Activated CD4-positive, alpha-beta T cell treated with anti-CD3 and anti-CD28 coated beads, Interleukin-2, amount 10 ng/mL, durations not matched to agents 24 days and 14 days (primary cell): ENCODE results near the gene PLD3. TPM values are rescaled to one million over a fixed set of nuclear protein-coding genes. Genes with fewer than 3 reads are reported as not detected.

Experiments
- DNase-seq: peaks from one replicate; pipeline ENCODE4 v3.0.0; 2022
- H3K27ac Mint-ChIP-seq: one replicate; pipeline ENCODE4 v1.8.0; 2022; ENCODE audit warnings: mild to moderate bottlenecking, mixed read lengths
- H3K27me3 Mint-ChIP-seq: one replicate; pipeline ENCODE4 v1.8.0; 2022; ENCODE audit warnings: mixed read lengths
- H3K36me3 Mint-ChIP-seq: one replicate; pipeline ENCODE4 v1.8.0; 2022; ENCODE audit warnings: low read depth, mild to moderate bottlenecking, mixed read lengths
- H3K4me1 Mint-ChIP-seq: one replicate; pipeline ENCODE4 v1.8.0; 2021; ENCODE audit warnings: mixed read lengths
- H3K4me3 Mint-ChIP-seq: one replicate; pipeline ENCODE4 v1.8.0; 2022; ENCODE audit warnings: mild to moderate bottlenecking, moderate library complexity, mixed read lengths
- H3K9me3 Mint-ChIP-seq: one replicate; pipeline ENCODE4 v1.8.0; 2021; ENCODE audit warnings: mixed read lengths
- intact Hi-C: fragments of 100-400 bp; cut with micrococcal nuclease; formaldehyde crosslinking; loops from one replicate; pipeline ENCODE4 v1.15.1; 2023
- total RNA-seq: library from RNA; stranded (reverse); gene quantifications from 2 replicates; pipeline ENCODE4 v1.2.3, GENCODE V29; 2022

Gene PLD3
- total RNA-seq, 1 donor from 2014 or later, result 52.2 TPM

DNA sequence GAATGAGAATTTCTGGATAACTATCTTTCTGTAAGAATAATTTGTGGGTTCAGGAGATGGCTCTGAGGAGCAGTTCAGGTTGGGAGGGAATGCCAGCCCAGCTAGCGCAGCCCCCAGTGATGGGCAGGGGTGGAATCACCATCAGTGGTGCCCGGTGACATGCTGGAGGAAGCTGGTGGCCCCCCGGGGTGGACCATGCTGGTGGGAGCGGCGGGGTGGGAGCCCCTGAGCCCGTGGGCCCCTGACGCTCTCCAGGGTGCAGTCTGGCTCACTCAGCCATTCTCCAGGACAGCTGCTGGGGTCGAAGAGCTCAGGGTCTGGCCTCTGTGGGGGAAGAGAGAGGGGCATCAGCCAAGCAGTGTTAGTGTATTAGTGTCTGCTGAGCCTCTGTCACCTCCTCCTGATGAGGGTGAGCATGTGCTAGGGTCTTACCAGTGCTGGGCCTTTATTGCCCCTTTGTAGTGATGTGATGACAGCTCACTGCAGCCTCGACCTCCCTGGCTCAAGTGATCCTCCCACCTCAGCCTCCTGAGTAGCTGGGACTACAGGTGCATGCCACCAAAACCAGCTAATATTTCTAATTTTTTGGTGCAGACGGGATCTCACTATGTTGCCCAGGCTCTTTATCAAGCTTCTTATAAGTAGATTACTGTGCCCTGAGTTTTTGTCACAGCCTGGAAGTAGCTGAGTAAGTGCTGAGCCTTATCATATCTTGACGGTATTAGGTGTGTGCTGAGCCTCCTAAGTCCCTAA lies 31.1 kb downstream of the PLD3 start:
- no peaks in the 10 kb centered on the region for H3K36me3 Mint-ChIP-seq
- no peak overlapping the region for H3K4me3 Mint-ChIP-seq
- no peak for DNase-seq
- intact Hi-C loops, result no loop called here
- H3K9me3 Mint-ChIP-seq, result no peaks in the 10 kb centered on the region
- H3K27me3 Mint-ChIP-seq, result no peaks in the 10 kb centered on the region
- no peak overlapping the region for H3K27ac Mint-ChIP-seq
- H3K4me1 Mint-ChIP-seq, result peaks cover 5% of the 10 kb centered on the region

DNA sequence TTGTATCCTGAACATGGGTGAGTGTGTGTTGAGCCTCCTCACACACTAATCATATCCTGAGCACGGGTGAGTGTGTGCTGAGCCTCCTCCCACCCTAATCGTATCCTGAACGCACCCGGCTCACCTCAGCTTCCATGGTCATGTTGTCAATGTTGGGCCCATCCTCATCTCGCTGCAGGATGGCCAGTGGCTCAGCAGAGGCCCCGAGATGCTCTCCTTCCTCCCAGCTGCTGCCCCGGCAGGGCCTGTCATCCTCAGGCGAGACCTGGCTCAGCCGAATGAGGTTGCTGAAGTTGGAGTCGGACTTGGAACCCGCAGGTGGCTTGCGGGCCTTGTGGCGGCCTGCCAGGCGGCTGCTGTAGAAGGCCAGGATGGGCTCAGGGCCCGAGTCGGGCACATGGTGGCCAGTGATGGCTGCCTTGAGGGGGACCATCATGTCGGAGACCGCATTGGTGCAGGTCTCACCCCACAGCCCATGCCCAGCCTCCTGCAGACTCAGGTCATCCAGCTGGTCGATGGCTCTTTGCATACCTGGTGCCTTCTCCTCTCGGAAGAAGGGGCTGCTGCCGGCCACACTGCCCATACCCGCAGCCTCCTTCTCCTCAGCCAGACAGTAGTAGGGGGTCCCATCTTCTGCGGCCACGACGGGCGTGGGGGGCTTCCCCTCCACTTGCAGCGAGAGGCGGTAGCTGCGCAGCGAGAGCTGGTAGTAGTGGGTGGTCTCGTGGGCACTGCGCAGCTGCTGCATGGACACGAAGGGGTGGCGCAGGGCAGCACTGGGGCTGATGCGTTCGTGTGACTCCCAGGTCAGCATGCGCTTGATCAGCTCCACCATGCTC lies 31.9 kb downstream of the PLD3 start:
- no peaks in the 10 kb centered on the region for H3K36me3 Mint-ChIP-seq
- no peaks in the 10 kb centered on the region for H3K27me3 Mint-ChIP-seq
- no peak overlapping the region for H3K4me3 Mint-ChIP-seq
- intact Hi-C loops, result no loop called here
- DNase-seq, result no peak
- H3K27ac Mint-ChIP-seq, result no peak overlapping the region
- no peaks in the 10 kb centered on the region for H3K4me1 Mint-ChIP-seq
- H3K9me3 Mint-ChIP-seq, result no peaks in the 10 kb centered on the region

DNA sequence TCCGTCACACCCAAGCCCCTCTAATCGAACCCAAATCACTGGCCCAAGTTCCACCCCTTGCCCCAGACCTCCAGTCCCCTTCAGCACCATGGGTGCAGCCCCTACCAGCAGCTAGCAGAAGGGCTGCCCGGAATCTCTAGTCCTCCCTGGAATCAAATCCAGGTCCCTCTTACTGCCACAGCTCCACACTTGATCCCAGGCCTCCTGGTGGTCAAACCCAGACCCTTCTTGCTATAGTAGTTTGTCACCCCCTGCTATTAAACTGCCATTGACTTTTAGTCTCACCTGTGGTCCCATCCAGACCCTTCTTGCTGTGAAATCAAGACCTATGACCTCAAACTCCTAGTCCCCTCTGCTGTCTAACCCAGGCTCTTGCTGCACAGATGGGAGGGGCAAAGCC lies 32.8 kb downstream of the PLD3 start:
- intact Hi-C loops, result no loop called here
- H3K27ac Mint-ChIP-seq, result no peak overlapping the region
- no peak overlapping the region for H3K4me3 Mint-ChIP-seq
- H3K27me3 Mint-ChIP-seq, result no peaks in the 10 kb centered on the region
- no peaks in the 10 kb centered on the region for H3K4me1 Mint-ChIP-seq
- H3K9me3 Mint-ChIP-seq, result no peaks in the 10 kb centered on the region
- no peaks in the 10 kb centered on the region for H3K36me3 Mint-ChIP-seq
- no peak for DNase-seq

DNA sequence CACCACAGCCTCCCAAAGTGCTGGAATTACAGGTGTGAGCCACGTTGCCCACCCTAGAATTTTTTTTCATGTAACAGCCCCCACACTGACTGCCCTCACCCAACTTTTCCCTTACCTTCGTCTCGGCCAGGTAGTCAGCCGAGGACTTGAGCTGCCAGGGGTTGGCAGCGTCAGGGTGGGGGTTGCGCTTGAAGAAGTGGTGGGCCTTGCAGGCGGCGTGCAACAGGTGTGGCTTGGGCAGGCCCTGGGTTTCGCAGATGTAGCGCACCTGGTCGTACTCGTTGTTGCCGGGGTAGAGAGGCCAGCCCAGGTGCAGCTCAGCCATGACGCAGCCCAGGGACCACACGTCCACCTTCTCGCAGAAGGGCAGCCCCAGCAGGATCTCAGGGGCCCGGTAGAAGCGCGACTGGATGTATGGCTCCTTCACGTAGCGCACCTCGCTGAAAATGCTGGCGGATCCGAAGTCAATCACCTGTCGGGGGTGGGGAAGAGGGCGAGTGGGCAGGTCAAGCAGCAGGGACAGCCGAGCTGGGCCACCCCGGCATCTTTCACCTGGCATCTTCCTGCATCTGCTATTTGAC lies 35.3 kb downstream of the PLD3 start:
- Mint-ChIP-seq H3K4me3 (no peak overlapping the region), H3K27ac (no peak overlapping the region), H3K36me3 (no peaks in the 10 kb centered on the region), H3K4me1 (no peaks in the 10 kb centered on the region), H3K27me3 (peaks cover 2% of the 10 kb centered on the region), H3K9me3 (no peaks in the 10 kb centered on the region)
- no peak for DNase-seq
- intact Hi-C loops, result no loop called here

DNA sequence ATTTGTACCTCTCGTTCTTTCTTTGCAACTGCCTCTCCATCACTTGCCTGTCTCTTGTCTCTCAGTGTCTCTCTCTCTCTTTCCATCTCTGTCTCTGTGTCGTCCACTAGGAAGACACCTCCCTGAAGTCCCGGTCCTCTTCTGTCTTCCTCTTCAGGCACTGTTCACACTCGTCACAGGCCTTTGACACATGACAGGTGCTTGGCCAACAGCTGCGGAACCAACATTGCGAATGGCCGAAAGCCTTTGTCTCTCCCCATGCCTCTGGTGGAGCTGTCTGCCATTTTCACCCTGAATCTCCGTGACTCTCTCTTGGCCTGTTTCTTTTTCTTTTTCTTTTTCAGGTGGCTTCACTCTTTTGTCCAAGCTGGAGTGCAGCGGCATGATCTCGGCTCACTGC lies 38.7 kb downstream of the PLD3 start:
- Mint-ChIP-seq H3K9me3 (no peaks in the 10 kb centered on the region), H3K27ac (no peak overlapping the region), H3K4me3 (no peak overlapping the region), H3K4me1 (no peaks in the 10 kb centered on the region), H3K27me3 (peaks cover 2% of the 10 kb centered on the region), H3K36me3 (no peaks in the 10 kb centered on the region)
- DNase-seq, result no peak
- intact Hi-C loops, result no loop called here

DNA sequence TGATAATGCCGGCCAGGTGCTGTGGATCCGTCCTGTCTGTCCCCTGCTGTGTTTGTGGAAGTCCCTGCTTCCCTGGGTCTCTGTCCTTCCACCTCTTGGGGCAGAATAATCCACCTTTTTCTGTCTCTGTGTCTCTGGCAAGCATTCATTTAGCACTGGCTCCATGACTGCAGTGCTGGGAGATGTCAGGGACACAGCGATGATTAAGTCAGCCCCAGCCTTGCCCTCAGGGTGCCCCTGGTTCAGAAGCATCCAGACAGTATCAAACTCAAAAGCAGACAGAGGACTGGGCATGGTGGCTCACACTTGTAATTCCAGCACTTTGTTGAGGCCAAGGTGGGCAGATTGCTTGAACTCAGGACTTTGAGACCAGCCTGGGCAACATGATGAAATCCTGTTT lies 40.0 kb downstream of the PLD3 start:
- DNase-seq, result no peak
- H3K4me1 Mint-ChIP-seq, result no peaks in the 10 kb centered on the region
- no peaks in the 10 kb centered on the region for H3K36me3 Mint-ChIP-seq
- H3K9me3 Mint-ChIP-seq, result no peaks in the 10 kb centered on the region
- intact Hi-C loops, result no loop called here
- peaks cover 2% of the 10 kb centered on the region for H3K27me3 Mint-ChIP-seq
- H3K4me3 Mint-ChIP-seq, result no peak overlapping the region
- no peak overlapping the region for H3K27ac Mint-ChIP-seq

DNA sequence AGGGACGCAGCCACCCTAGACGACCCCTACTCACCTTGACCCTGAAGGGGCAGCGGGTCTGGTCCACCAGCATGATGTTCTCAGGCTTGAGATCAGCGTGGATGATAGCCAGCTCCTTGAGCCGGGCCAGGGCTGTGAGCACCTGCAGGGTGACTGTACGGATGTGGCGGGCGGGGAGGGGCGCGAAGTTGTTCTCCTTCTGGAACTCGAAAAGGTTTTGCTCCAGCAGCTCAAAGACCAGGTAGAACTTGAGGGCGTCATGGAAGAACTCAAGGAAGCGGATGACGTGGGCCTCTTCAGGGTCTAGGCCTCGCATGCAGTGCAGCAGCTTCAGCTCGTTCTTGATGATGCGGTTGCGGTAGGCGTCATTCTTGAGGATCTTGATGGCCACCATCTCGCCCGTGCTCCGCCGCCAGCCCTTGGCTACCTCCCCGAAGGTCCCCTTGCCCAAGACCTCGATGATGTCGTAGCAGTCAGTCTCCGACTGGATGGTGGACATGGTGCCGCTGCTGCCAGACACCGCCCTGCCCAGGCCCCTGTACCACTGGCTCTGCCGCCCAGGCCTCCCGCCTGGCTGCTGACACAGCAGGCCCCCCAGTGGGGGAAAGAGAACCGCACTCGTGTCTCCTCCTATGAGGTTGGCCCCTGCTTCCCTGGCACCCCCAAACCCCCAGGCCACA lies 41.0 kb downstream of the PLD3 start:
- no peaks in the 10 kb centered on the region for H3K9me3 Mint-ChIP-seq
- no peaks in the 10 kb centered on the region for H3K4me1 Mint-ChIP-seq
- H3K4me3 Mint-ChIP-seq, result no peak overlapping the region
- DNase-seq, result no peak
- H3K27ac Mint-ChIP-seq, result no peak overlapping the region
- intact Hi-C loops, result no loop called here
- H3K27me3 Mint-ChIP-seq, result peaks cover 2% of the 10 kb centered on the region
- no peaks in the 10 kb centered on the region for H3K36me3 Mint-ChIP-seq

DNA sequence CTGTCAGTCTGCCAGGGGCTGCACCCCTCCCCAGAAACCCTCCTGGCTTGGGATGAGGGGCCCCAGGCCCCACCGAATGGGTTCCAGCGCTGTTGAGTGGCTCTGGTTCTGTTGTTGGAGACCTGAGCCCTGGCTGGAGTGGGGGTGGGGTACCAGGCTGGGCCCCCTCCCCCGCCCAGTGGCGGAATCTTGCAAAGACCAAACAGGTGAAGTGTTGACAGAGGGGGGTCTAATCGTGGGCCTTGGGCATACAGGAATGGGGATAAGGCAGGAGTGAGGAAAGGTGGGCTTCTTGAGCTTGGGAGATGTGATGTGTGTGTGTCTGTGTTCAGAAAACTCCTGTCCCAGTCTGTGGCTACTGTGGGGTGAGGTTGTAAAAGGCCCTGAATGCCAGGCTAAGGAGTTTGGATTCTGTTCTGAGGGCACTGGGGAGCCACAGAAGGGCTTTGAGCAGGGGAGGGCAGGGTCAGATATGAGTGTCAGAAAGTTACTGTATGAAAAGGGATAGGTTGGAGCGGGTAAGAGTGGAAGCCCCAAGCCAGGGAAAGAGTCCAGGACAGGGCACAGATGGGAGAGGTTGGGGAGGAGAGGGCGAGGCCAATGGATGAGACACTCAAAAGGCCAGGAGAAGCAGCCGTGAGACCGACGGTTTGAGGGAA lies 41.7 kb downstream of the PLD3 start, which contains the start of gene HIPK4:
Gene HIPK4, minus strand, starts transcription at position 98 of the 659 bp plus-strand sequence. CDS start 279 bp downstream, outside the sequence.
- H3K9me3 Mint-ChIP-seq, result no peaks in the 10 kb centered on the region
- no peaks in the 10 kb centered on the region for H3K36me3 Mint-ChIP-seq
- H3K4me3 Mint-ChIP-seq, result no peak within 1 kb of the TSS
- DNase-seq, result no peak
- peaks cover 2% of the 10 kb centered on the region for H3K27me3 Mint-ChIP-seq
- intact Hi-C loops, result no loop called here
- no peaks in the 10 kb centered on the region for H3K4me1 Mint-ChIP-seq
- no peak within 1 kb of the TSS for H3K27ac Mint-ChIP-seq

DNA sequence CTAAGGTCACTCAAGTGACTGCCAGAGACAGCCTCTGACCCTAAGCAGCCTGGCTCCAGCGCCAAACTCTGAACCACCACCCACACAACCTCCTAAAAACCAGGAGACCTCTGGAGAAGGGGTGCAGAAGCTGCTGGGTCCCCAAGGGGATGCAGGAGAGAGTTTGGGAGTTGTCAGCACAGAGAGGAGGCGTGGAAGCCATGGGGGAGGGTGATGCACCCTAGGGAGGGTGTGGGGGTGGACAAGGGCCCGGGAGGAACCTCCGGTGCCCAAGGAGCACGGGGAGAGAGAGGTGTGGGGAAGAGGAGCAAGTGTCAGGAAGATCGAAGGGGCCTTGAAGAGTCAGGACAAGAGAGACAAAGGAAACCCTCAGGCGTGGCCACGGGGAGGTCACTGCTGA lies 43.6 kb downstream of the PLD3 start:
- no peak for DNase-seq

DNA sequence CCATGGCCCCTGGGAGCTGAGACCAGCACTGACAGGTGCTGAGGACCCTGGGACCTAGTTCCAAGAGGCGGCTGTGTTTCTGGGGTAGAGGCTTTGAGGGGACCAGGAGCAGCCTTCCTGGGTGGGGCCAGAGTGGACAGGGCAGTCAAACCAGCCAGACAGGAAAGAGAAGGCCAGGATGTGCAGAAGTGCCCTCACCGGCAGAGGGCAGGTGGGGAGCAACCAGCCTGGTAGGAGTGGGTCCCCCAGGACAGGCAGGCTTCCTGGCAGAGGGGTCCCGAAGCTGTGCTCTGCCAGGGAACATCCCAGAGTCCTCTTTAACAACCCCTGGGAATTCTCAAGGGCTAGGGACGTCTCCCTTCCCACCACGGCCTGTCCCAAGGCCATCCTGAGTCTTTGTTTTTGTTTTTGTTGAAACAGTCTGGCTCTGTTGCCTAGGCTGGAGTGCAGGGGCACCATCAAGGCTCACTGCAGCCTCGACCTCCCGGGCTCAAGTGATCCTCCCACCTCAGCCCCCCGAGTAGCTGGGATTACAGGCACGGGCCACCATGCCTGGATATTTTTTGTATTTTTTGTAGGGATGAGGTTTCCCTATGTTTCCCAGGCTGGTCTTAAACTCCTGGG lies 44.5 kb downstream of the PLD3 start:
- no peaks in the 10 kb centered on the region for H3K27me3 Mint-ChIP-seq
- no peaks in the 10 kb centered on the region for H3K36me3 Mint-ChIP-seq
- no peak for DNase-seq
- no peak overlapping the region for H3K27ac Mint-ChIP-seq
- H3K4me1 Mint-ChIP-seq, result no peaks in the 10 kb centered on the region
- no peaks in the 10 kb centered on the region for H3K9me3 Mint-ChIP-seq
- no peak overlapping the region for H3K4me3 Mint-ChIP-seq
- intact Hi-C loops, result no loop called here

More for the DNA sequence above, 43.6 kb downstream of the PLD3 start:
- Mint-ChIP-seq H3K4me1 (no peaks in the 10 kb centered on the region), H3K36me3 (no peaks in the 10 kb centered on the region), H3K4me3 (no peak overlapping the region), H3K27ac (no peak overlapping the region), H3K27me3 (no peaks in the 10 kb centered on the region), H3K9me3 (no peaks in the 10 kb centered on the region)
- intact Hi-C loops, result no loop called here

DNA sequence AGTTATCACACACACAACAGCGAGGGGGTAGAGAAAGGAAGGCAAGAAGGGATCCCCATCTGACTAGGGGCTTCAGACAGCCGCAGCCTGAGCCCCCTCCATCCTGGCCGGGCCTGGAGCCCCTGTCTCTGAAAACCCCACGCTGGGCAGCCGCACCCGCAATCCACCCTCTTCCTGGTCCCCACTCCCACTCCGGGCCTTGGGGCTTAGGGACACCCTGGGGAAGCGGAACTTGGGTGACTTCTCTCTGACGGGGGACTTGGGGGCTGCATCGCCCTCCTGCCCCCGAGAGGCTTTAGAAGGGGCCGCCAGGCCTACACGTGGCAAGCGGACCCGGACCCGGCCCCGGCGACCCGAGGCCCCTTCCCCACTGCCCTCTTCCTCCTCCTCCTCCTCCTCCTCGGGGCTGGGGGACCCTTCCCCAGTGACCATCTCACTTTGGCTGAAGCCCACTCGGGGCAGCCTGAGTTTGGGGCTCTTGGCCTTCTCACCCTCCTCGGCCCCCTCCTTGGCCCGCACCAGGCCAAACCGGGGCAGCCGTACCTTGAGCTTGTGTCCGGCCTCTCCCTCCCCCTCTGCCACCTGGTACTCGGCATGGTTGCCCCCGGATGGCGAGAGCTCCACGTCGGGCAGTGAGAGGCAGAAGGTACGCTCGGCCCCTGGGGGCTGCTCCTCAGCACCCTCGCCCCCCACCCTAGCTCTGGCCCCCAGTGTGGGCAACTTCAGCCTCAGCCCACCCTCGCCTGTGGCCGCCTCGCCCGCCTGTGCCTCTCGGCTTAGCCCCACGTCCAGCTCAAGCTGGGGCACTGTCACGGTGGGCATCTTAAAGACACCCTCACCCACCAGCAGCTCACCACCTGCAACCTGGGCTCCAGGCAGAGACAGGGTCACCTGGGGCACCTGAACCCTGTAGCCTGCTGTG lies 45.7 kb downstream of the PLD3 start:
- Mint-ChIP-seq H3K4me3 (no peak overlapping the region), H3K36me3 (no peaks in the 10 kb centered on the region), H3K27me3 (no peaks in the 10 kb centered on the region), H3K9me3 (no peaks in the 10 kb centered on the region), H3K4me1 (peaks cover 5% of the 10 kb centered on the region), H3K27ac (no peak overlapping the region)
- no peak for DNase-seq
- intact Hi-C loops, result no loop called here

DNA sequence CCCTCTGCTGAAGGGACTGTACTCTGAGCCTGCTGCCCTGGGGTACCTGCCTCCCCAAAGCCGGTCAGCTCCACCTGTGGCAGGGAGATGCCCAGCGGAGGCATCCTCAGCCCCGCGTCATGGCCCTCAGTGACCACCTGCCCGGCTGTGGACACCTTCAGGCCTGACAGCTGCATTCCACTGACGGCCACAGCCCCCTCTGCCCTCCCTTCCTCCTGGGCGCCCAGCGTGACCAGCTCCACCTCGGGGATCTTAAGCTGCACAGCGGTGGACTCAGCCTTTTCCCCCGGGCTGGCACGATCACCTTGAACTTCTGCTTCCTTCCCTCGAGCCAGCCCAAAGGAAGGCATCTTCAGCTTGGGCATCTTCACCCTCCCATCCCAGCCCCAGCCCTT lies 46.3 kb downstream of the PLD3 start:
- Mint-ChIP-seq H3K36me3 (no peaks in the 10 kb centered on the region), H3K4me3 (no peak overlapping the region), H3K27ac (no peak overlapping the region), H3K4me1 (peaks cover 6% of the 10 kb centered on the region), H3K27me3 (no peaks in the 10 kb centered on the region), H3K9me3 (no peaks in the 10 kb centered on the region)
- intact Hi-C loops, result no loop called here
- no peak for DNase-seq
